CMK (cell line): Measurements from ENCODE around the gene TSPEAR.

Source experiments
- DNase-seq: peaks from one replicate; pipeline ENCODE4 v3.0.0-alpha.2; 2010; ENCODE audit warnings: low read depth

The TSPEAR gene

DNA sequence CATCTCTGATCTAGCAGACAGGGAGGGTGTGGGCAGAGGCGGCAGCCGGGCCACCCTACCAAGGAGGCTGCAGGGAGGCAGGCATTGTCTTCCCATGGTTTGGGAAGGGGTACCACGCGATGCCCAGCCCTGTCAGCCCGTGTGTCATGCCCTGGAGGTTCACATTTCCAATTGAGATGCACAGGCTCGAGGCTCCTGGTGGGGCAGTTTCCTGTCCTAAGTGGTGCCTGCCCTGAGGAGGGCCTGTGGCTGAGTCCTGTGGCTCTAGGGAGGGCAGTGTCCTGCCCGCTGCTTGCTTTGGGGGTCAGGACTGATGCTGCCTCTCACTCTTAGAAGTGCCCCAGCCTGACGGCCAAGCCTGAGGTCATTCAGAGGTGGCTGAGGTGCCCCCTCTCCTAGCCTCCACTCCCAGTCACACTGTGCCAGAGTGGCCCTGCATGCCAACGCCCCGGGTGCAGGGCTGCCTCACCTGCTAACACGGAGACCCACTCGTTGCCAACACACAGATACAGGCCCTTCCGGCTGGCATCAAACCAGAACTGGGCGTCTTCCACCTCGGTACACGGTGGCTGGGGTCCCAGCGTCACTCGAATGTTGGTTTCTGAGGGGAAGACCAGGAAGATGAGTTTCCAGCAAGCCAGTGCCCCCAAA lies 183.3 kb downstream of the TSPEAR start:
- DNase-seq: no peak

DNA sequence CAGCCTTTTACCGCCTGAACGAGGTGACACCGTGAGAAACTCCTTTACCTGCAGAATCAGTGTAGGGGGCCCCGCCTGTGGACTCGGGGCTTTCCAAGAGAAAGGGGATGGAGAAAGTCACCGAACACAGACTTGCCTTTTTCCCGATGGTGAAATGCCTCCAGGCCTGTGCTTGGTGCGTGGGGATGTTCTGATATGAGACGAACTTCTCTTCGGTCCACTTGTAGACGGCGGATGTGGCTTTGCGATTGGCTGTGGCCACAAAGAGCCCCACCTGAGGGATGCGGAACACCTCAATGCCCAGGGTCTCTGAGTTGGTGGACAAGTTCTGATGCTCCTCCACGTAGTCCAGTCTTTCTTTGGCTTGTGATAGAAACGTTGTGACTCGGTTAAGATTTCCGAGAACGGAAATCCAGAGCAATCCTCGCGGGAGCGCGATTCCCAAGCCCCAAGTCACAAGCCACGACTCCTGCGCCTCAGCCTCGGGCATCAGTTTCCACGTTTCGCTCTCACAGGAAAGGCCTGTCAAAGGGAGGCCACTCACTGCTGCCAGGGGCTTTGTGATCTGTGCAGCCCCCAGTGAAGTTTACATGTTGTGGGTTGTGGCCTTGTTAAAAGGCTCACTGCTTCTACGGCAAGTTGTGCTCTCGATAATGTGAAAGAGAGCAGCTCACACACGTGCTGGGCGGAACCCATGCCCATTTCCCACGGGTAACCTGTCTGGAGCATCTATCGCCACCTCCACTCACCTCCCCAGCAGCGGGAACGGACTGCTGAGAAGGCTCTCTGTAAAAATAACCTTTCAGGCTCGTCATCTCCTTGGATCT lies 184.0 kb downstream of the TSPEAR start:
- DNase-seq: no peak

DNA sequence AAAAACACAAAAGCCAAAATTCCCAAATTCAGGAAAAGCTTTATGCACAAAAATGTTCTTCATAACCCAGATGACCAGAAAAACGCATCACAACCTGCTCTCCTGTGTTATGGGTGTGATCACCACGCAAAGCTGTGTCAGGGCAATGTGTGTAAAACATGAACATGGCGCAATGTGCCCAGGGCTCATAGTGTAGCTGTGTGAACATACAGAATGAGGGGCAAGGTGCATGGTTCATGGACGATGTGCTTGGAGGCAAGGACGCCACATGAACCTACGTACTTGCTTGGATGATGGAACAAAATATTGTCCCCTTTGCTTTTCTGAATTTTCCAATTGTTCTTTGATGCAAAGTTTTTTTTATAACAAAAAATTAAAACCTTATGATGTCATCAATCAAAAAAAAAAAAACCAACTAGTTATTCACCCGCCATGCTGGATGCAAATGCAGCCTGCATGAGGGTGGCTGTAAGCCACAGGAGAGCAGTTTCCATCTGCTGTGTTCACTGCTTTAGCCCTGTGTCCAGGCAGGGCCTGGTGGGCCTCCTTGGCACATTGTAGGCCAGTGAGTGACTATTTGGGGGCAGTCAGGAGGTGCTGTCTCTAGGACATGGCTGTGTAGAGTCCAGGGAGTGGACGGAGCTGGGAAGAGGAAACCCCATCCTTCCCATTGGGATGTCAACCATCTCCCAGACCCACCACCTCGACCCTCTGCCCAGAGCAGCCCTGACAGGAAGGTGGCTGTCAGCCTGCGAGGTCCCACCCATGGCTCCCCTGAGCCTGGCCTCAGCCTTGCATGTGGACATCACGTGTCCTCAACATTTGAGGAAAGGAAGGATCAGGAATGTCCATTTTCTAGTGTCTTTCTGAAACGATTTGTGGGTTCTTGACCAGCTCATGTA lies 185.0 kb downstream of the TSPEAR start:
- no peak for DNase-seq

- DNase-seq: no peak
These were observed 185.8 kb downstream of the TSPEAR start for GRCh38 chr21:44525391-44526095.

DNA sequence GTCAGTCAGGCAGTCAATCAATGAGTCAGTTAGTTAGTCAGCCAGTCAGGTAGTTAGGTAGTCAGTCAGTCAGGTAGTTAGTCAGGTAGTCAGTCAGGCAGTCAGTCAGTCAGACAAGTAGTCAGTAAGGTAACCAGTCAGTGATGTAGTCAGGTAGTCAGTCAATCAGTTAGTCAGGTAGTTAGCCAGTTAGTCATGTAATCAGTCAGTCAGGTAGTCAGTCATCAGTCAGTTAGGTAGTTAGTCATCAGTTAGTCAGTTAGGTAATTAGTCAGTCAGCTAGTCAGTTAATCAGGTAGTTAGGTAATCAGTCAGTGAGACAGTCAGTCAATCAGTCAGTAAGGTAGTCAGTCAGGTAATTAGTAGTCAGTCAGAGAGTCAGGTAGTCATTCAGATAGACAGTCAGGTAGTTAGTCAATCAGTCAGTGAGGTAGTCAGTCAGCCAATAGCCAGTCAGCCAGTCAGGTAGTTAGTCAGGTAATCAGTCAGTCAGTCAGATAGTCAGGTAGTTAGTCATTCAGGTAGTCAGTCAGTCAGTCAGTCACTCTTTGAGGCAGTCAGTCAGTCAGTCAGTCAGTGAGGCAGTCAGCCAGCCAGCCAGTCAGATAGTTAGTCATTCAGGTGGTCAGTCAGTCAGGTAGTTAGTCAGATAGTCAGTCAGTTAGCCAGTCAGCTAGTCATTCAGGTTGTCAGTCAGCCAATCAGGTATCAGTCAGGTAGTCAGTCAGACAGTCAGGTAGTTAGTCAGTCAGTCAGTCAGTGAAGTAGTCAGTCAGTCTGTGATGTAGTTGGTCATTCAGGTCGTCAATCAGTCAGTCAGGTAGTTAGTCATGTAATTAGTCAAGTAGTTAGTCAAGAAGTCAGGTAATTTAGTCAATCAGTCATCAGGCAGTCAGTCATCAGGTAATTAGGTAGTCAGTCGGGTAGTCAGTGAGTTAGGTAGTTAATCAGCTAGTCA lies 186.7 kb downstream of the TSPEAR start:
- no peak for DNase-seq

DNA sequence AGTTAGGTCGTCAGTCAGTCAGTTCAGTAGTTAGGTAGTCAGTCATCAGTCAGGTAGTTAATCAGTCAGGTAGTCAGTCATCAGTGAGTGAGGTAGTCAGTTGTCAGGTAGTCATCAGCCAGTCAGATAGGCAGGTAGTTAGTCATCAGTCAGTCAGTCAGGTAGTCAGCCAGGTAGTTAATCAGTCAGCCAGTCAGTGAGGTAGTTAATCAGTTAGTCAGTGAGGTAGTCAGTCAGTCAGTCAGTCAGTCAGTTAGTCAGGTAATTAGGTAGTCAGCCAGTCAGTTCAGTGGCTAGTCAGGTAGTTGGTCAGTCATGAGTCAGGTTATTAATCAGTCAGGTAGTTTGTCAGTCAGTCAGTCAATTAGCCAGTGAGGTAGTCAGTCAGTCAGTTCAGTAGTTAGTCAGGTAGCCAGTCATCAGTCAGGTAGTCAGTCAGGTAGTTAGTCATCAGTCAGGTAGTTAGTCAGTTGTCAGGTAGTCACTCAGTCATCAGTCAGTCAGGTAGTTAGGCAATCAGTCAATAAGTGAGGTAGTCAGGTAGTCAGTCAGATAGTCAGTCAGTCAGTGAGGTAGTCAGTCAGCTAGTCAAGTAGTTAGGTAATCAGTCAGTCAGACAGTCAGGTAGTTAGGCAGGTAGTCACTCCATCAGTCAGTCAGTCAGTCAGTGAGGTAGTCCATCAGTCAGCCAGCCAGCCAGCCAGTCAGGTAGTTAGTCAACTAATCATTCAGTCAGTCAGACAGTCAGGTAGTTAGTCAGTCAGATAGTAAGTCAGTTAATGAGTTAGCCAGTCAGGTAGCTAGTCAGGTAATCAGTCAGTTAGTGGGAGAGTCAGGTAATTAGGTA lies 187.6 kb downstream of the TSPEAR start:
- DNase-seq: no peak

DNA sequence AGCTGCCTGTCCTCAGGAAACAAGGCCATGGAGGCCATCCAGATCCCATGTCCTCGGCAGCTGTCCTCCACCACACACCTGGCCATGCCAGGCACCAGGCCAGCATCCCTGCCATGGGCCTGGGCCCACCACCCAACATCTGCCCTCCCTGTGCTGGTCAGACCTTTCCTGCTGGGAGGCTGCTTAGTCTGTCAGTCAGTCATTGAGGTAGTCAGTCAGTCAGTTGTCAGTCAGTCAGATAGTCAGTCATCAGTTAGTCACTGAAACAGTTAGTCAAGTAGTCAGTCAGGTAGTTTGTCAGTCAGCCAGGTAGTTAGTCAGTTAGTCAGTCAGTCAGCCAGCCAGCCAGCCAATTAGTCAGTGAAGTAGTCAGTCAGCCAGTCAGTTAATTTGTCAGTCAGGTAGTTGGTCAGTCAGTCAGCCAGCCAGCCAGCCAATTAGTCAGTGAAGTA lies 188.6 kb downstream of the TSPEAR start:
- DNase-seq: no peak

DNA sequence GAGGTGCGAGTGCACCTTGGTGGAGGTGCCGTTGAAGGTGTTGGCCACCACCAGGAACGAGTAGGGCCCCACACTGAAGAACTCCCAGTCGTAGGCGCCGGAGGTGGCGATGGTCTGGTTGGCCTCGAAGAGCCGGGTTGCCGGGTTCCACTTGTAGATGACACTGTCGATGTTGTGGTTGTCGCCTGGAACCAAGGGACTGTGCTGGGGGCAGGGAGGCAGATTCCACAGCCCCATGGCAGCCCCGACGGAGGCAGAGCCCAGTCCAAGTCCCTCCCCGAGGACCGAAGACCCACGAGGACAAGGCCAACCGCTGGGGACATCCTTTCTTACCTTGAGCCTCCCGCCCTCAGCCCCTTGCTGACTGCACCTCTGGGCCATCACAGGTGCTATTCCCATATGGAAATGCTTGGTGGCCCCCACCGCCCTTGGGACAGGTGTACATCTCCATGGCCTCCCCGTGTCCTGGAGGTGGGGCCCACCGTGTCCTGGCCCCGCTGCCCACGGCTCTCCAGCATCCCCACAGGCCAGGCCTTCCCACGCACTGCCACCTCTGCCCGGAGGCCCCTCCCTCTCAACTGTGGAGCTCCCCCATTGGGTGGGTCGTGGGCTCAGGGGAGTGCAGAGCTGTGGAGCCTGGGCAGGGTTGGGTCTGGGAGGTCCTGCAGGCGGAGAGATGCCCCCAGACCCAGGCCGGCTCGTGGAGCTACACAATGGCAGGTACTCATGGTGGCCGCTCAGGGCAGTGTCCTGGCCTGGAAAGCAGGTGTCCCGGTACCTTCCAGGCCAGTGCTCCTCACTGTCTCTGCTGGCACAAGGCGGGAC lies 189.2 kb downstream of the TSPEAR start:
- no peak for DNase-seq

DNA sequence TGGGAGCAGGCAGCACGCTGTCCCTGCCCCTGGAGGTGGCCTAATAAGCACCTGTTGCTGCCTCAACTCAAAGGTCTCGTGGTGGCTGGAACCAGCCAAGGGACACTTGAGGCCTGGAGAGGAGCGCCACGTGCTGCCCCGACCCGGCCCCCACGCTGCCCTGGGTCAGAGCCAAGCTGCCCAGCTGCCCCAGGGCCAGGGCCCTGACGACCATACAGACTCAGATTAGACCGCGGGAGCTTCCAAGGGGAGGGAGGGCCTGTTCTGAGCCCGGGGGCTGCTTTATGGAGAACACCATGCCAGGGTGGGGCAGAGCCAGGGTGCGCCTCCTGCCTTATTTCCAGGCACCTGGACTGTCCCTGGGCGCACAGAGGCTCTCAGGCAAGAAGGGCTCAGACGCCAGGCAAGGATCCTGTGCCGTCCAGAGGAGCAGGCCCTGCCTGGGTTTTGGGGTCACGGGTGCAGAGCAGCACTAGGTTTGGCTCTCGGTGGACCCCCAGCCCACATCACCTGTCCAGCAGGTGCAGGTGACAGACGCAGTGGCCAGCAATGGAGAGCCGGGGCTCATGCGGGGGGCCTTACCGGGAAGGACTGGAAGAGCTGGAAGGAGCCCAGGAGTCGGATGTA lies 190.0 kb downstream of the TSPEAR start:
- DNase-seq: no peak

DNA sequence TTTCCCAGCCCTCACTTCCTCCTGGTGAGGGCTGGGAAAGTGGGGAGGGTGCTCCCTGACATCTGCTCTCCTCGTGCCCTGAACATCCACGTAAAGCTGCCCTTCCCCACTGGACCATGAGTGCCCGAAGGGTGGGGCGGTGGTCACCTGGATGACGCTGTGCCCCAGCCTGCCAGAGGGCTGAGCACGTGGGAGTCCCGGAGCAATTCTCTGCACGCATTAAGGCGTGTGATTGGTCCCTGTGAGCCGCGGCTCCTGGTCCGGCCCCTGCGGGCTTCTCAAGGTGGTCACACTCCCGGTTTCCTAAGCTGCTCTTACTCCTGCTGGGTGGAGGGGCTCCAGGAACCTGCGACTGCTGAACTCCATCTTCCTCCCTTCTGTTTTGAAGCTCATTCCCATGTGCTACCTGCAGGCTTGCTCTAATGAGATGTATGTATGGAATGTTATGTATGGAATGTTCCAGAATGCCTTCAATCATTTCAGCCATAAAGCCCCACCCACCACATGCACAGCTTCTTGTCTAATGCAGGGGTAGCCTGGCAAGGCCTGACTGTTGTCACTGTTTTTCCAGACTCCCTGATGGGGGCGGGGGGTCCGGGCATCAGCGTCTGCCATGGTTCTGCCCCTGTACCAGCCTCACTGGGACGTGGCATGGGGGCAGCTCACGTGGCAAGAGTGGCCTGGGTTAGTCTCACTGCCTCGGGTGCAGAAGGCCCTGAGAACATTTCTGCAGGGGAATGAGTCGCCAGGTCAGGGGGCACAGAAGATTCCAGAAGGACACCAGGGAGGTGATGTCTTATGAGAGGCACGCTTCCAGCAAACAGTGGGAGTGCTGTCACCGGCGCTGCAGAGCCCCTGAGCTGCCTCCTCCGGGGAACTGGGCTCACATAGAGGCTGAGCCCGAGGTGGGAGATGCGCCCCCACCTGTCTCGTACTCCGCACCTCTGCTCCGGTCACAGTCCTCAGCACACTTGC lies 190.8 kb downstream of the TSPEAR start:
- DNase-seq: no peak

DNA sequence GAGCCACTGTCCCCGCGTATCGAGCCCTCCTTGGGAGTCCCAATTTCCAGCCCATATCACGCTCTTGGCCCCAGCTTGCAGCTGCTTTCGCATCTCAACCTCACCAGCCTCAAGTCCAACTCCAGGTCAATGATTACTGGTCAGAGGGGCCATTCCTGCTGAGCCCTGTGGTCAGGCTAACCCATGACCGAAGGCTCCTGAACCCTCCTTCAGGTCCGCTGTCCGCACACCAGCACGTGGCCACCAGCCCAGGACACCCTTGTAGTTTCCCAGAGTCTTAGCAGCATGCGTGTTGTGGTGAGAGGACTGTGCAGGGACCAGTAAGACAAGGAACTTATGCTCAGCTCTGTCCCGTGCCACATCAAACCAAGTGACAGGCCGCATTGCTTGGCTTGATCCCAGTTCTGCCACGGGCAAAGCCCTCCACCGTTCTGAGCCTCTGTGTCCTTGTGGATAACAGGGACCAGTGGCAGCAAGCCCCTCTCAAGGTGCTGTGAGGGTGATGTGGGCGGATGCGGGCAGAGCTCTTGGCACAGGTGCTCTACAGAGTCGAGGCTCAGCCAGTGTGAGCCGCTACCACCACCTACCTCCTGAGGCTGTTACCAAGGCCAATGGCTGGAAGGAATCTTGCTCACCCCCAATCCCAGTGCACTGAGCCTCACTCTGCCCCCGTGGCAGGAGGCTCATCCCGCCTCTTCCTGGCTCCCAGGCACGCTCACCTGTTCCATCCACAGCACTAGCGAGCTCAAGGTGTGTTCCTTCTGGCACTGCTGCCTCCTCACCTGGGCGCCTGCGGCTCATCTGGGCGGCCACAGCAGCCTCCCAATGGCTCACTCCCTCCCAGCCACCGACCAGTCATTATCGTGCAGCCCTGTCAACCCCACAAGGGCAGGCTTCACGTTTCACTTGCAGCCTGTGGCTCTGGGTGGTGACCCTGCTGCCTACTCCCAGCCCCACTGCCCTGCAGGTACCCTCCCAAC lies 191.7 kb downstream of the TSPEAR start:
- no peak for DNase-seq

- DNase-seq: no peak
These were observed 192.7 kb downstream of the TSPEAR start for GRCh38 chr21:44518686-44519085.

DNA sequence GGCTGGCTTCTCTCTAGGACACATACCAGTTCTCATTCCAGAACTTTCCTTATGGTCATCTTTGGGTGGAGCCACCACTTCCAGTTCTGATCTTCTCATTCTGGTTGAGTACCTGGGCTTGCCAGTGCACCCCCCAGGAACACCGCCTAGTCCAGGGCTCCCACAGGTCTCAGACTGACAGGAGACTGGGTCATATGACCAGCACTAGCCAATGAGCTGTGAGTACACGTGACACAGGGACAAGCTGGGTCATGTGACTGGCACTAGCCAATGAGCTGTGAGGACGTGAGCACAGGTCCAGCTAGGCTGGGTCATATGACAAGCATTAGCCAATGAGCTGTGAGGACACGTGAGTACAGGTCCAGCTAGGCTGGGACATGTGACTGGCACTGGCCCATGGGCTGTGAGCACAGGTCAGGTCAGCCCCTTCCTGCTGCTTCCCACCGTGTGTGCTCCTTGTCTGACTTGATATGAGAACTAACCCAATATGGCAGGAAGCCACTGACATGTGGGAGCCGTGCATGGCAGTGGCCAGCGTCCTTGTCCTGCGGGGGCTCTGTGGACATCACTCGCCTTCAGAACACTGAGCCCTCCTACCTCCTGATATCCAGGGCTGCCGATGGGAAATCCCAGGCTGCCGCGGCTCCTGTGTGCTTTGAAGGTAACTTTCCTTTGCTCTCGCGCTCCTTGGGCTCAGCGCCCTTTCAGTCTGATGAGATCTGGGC lies 194.0 kb downstream of the TSPEAR start:
- peak; percentile 91 for DNase-seq

DNA sequence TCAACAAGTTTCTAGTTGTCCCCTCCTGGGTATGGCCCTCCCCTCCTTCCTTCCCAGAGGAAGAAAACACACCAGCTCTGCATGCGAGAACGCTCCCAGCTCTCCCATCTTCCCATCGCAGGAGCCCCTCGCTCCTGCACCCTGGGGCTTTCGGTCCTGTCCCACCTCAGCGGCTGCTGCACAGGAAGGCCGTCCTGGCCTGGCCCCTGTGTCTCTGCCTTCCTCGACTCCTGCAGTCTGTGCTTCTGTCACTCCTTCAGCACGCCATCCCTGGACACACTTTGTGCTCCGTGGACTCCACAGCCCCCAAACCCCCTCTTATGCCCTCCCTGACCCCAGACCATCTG lies 194.6 kb downstream of the TSPEAR start:
- DNase-seq: no peak

DNA sequence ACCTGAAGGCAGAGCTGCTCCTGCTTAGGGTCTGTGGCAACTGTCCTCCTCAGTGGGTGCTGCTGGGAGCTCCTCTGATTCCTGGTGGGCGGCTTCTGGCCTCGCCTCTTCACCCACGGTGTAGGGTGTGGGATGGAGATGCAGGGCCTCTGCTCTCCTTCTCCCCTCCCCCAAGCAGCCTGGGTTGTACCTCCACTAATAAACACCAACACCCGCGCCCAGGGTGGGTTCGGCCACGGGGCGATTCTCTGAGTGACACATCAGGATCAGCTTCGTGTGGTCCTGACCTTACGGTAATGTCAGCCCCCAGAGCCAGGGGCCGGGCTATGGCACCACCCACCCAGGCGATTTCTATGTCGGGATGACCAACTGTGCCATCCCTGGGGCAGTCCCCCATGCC lies 195.0 kb downstream of the TSPEAR start:
- no peak for DNase-seq
